ENCODE measurements around the gene PIGV.

The PIGV gene

GRCh38 chr1:26787706-26788514, at the start of gene PIGV:
Gene PIGV (plus strand): TSS chr1:26787950. CDS start chr1:26790816, 2,866 bp downstream.
- TF ChIP-seq CTCF (IDR thresholded peaks at IDR 0.05; ENCODE audit: extremely low read depth, insufficient read depth, missing control alignments), result no peak
- in situ Hi-C loops (cut with MboI; ENCODE audit: low pct_unique_long_range_greater_than_20kb, low sequenced_read_pairs, unreplicated experiment), result no loop called here
- DNase-seq (ENCODE audit: low spot score), result peak; percentile 91

- in situ Hi-C loops (cut with MboI; ENCODE audit: low pct_unique_long_range_greater_than_20kb, low sequenced_read_pairs, unreplicated experiment), result no loop called here
- TF ChIP-seq CTCF (IDR thresholded peaks at IDR 0.05; ENCODE audit: extremely low read depth, insufficient read depth, missing control alignments), result no peak
- no peak for DNase-seq (ENCODE audit: low spot score)
Observed at GRCh38 chr1:26739329-26739914, 48.3 kb upstream of the PIGV start.

GRCh38 chr1:26740023-26740634, 47.6 kb upstream of the PIGV start:
- DNase-seq (ENCODE audit: low spot score), result no peak
- in situ Hi-C loops (cut with MboI; ENCODE audit: low pct_unique_long_range_greater_than_20kb, low sequenced_read_pairs, unreplicated experiment), result no loop called here
- no peak for TF ChIP-seq CTCF (IDR thresholded peaks at IDR 0.05; ENCODE audit: extremely low read depth, insufficient read depth, missing control alignments)

- no peak for DNase-seq (ENCODE audit: low spot score)
- in situ Hi-C loops (cut with MboI; ENCODE audit: low pct_unique_long_range_greater_than_20kb, low sequenced_read_pairs, unreplicated experiment), result no loop called here
- no peak for TF ChIP-seq CTCF (IDR thresholded peaks at IDR 0.05; ENCODE audit: extremely low read depth, insufficient read depth, missing control alignments)
Observed at GRCh38 chr1:26740952-26741351, 46.8 kb upstream of the PIGV start.

- TF ChIP-seq CTCF (IDR thresholded peaks at IDR 0.05; ENCODE audit: extremely low read depth, insufficient read depth, missing control alignments), result no peak
- in situ Hi-C loops (cut with MboI; ENCODE audit: low pct_unique_long_range_greater_than_20kb, low sequenced_read_pairs, unreplicated experiment), result no loop called here
- no peak for DNase-seq (ENCODE audit: low spot score)
Observed at GRCh38 chr1:26743426-26744059, 44.2 kb upstream of the PIGV start.

All from GM13977 (cell line).